DMS53 treated with DMSO at 0.1 percent for 48 hours (cell line): ENCODE results near the gene UGT2B10.

Experiments used
- DNase-seq: peaks from one replicate; lab custom pipeline; 2025; ENCODE audit not compliant: unreplicated experiment; lab: John Stamatoyannopoulos, UW

Gene UGT2B10

GRCh38 chr4:68869274-68869773 is 53.5 kb downstream of the UGT2B10 start:
- DNase-seq, result no peak

GRCh38 chr4:68871809-68872642 is 56.2 kb downstream of the UGT2B10 start:
- DNase-seq, result peak; percentile 35

GRCh38 chr4:68872643-68873502 is 57.1 kb downstream of the UGT2B10 start:
- no peak for DNase-seq

GRCh38 chr4:68874507-68874906 is 58.7 kb downstream of the UGT2B10 start:
- DNase-seq, result no peak

GRCh38 chr4:68877555-68877954 is 61.8 kb downstream of the UGT2B10 start:
- no peak for DNase-seq

- no peak for DNase-seq
Observed at GRCh38 chr4:68878048-68878447, 62.3 kb downstream of the UGT2B10 start.
